ENCODE results near the gene KCNK4. TPM values are rescaled to one million over a fixed set of nuclear protein-coding genes. Genes with fewer than 3 reads are reported as not detected.
A peak's percentile ranks its signal among the peaks of the same experiment; 100 is the strongest.

Gene KCNK4
- total RNA-seq, 1 donor from 2014 or later = not detected

DNA sequence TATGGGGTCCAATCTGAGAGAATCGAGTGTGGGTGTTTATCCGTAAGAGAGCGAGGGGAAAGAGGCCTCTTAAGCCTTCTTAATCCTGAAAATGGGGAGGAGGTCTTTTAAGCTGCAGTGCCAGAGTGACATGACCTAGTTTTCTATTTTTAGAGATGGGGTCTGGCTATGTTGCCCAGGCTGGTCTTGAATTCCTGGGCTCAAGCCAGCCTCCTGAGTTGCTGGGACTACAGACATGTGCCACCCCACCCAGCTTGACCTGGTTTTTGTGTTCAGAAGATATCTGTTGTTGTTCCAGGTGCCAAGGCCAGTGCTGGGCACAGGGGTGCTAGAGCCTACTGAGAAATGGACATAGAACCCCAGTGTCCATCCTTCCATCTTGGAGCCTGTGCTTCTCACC lies 8.0 kb upstream of the KCNK4 start:
- Histone ChIP-seq H3K9me3 (ENCODE audit: low read depth) (no peaks in the 10 kb centered on the region), H3K27me3 (no peaks in the 10 kb centered on the region), H3K4me2 (no peak overlapping the region), H2AFZ (replicated peaks) (no peak overlapping the region), H3K9ac (no peak overlapping the region), H4K20me1 (ENCODE audit: low read depth) (no peaks in the 10 kb centered on the region), H3K27ac (no peak overlapping the region), H3K79me2 (ENCODE audit: low read depth) (peaks cover 3% of the 10 kb centered on the region), H3K4me1 (peaks cover 5% of the 10 kb centered on the region), H3F3A (ENCODE audit: low read depth) (peaks cover 4% of the 10 kb centered on the region), H3K4me3 (no peak overlapping the region), H3K36me3 (no peaks in the 10 kb centered on the region)
- Mint-ChIP-seq H3K36me3 (peaks cover 12% of the 10 kb centered on the region), H3K27ac (no peak overlapping the region), H3K4me3 (peak overlapping the region; percentile 78), H3K4me1 (peaks cover 16% of the 10 kb centered on the region), H3K9me3 (no peaks in the 10 kb centered on the region), H3K27me3 (ENCODE audit: insufficient read depth, low read depth) (peaks cover 11% of the 10 kb centered on the region)
- TF ChIP-seq, protein P1, sequence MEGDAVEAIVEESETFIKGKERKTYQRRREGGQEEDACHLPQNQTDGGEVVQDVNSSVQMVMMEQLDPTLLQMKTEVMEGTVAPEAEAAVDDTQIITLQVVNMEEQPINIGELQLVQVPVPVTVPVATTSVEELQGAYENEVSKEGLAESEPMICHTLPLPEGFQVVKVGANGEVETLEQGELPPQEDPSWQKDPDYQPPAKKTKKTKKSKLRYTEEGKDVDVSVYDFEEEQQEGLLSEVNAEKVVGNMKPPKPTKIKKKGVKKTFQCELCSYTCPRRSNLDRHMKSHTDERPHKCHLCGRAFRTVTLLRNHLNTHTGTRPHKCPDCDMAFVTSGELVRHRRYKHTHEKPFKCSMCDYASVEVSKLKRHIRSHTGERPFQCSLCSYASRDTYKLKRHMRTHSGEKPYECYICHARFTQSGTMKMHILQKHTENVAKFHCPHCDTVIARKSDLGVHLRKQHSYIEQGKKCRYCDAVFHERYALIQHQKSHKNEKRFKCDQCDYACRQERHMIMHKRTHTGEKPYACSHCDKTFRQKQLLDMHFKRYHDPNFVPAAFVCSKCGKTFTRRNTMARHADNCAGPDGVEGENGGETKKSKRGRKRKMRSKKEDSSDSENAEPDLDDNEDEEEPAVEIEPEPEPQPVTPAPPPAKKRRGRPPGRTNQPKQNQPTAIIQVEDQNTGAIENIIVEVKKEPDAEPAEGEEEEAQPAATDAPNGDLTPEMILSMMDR (IDR thresholded peaks at IDR 0.05) = no peak
- DNase-seq (ENCODE audit: low spot score) = no peak

- Histone ChIP-seq H2AFZ (replicated peaks) (peak within 1 kb of the TSS; percentile 60), H3K9me3 (ENCODE audit: low read depth) (no peaks in the 10 kb centered on the region), H3K9ac (peak within 1 kb of the TSS; percentile 36), H3K4me2 (peak within 1 kb of the TSS; percentile 74), H3K79me2 (ENCODE audit: low read depth) (peaks cover 3% of the 10 kb centered on the region), H3K27me3 (peaks cover 9% of the 10 kb centered on the region), H3K4me3 (peak within 1 kb of the TSS; percentile 97), H3K36me3 (no peaks in the 10 kb centered on the region), H4K20me1 (ENCODE audit: low read depth) (no peaks in the 10 kb centered on the region), H3K27ac (no peak within 1 kb of the TSS), H3K4me1 (peaks cover 5% of the 10 kb centered on the region), H3F3A (ENCODE audit: low read depth) (peaks cover 4% of the 10 kb centered on the region)
- TF ChIP-seq, protein P1 (IDR thresholded peaks at IDR 0.05) = no peak
- TF ChIP-seq EZH2 (IDR thresholded peaks at IDR 0.05) = no peak
- TF ChIP-seq EZH2phosphoT487 (IDR thresholded peaks at IDR 0.05) = no peak
- peaks cover 11% of the 10 kb centered on the region for H3K27me3 Mint-ChIP-seq (ENCODE audit: insufficient read depth, low read depth)
- H3K9me3 Mint-ChIP-seq = no peaks in the 10 kb centered on the region
- H3K4me3 Mint-ChIP-seq = peak within 1 kb of the TSS; percentile 91
- DNase-seq (ENCODE audit: low spot score) = peak; percentile 98
- peaks cover 7% of the 10 kb centered on the region for H3K36me3 Mint-ChIP-seq
- H3K4me1 Mint-ChIP-seq = peaks cover 16% of the 10 kb centered on the region
- H3K27ac Mint-ChIP-seq = no peak within 1 kb of the TSS
Observed at GRCh38 chr11:64284048-64284961, 6.8 kb upstream of the KCNK4 start, which contains the start of gene BAD. BAD (minus strand) TSS chr11:64284665; CDS start chr11:64284368, 297 bp downstream.

DNA sequence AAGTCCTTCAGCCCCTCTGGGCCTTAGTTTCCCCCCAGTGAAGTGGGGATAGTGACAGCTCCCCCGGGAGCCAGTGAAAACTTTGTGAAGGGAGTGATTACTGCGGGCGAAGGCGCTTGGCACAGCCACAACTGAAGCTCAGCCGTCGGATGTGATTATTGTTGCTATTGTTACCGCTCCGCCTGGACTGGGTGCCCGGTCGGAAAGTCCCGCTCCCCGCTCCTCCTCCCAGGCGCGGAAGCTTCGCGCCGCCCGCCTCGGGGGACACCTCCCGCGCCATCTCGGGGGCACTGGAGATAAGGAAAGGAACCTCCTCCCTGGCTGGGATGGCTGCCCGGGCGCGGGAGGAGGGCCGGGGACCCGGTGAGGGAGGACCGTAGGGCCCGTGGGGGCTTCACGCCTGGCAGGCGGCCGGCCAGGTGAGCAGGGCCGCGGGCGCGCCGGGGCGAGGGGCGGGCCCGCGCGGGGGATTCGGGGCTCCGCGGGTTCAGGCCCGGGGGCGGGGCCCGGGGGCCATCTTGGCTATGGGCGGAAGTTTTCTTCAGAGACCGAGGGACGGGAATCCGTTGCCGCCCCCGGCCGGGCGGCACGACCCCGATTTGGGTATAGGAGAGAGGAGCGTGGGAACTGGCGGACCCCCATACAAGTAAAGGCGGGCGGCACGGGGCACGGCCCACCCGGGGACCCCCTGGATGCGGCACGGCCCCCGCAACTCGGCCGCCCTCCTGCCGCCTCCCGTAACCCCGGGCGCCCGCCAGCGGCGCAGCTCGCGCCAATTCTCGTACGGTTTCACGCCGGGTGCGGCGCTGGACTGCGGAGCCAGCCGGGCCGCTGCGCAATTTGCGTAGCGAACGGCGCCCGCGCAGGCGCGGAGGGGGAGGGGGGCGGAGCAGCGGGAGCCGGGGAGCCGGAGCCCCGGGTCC lies 5.9 kb upstream of the KCNK4 start, which contains the start of gene GPR137:
TSS of gene GPR137 (plus strand) at position 887 of the 923 bp plus-strand sequence. CDS start 677 bp downstream, outside the sequence.
- Mint-ChIP-seq H3K27ac (no peak within 1 kb of the TSS), H3K4me1 (peaks cover 16% of the 10 kb centered on the region), H3K27me3 (ENCODE audit: insufficient read depth, low read depth) (peaks cover 21% of the 10 kb centered on the region), H3K9me3 (no peaks in the 10 kb centered on the region), H3K36me3 (peaks cover 7% of the 10 kb centered on the region), H3K4me3 (peak within 1 kb of the TSS; percentile 91)
- DNase-seq (ENCODE audit: low spot score) = peak; percentile 93
- Histone ChIP-seq H3K9ac (no peak within 1 kb of the TSS), H3F3A (ENCODE audit: low read depth) (peaks cover 4% of the 10 kb centered on the region), H3K9me3 (ENCODE audit: low read depth) (no peaks in the 10 kb centered on the region), H3K4me2 (peak within 1 kb of the TSS; percentile 74), H2AFZ (replicated peaks) (peak within 1 kb of the TSS; percentile 60), H3K27me3 (peaks cover 18% of the 10 kb centered on the region), H3K4me3 (peak within 1 kb of the TSS; percentile 97), H3K27ac (no peak within 1 kb of the TSS), H4K20me1 (ENCODE audit: low read depth) (peaks cover 6% of the 10 kb centered on the region), H3K79me2 (ENCODE audit: low read depth) (peaks cover 3% of the 10 kb centered on the region), H3K4me1 (peaks cover 5% of the 10 kb centered on the region), H3K36me3 (no peaks in the 10 kb centered on the region)
- TF ChIP-seq, protein P1 (IDR thresholded peaks at IDR 0.05) = peak; percentile 31
- TF ChIP-seq EZH2 (IDR thresholded peaks at IDR 0.05) = no peak

All from neural progenitor cell (in vitro differentiated cells).